Measurements from ENCODE around the gene CACUL1.

CACUL1 gene

DNA sequence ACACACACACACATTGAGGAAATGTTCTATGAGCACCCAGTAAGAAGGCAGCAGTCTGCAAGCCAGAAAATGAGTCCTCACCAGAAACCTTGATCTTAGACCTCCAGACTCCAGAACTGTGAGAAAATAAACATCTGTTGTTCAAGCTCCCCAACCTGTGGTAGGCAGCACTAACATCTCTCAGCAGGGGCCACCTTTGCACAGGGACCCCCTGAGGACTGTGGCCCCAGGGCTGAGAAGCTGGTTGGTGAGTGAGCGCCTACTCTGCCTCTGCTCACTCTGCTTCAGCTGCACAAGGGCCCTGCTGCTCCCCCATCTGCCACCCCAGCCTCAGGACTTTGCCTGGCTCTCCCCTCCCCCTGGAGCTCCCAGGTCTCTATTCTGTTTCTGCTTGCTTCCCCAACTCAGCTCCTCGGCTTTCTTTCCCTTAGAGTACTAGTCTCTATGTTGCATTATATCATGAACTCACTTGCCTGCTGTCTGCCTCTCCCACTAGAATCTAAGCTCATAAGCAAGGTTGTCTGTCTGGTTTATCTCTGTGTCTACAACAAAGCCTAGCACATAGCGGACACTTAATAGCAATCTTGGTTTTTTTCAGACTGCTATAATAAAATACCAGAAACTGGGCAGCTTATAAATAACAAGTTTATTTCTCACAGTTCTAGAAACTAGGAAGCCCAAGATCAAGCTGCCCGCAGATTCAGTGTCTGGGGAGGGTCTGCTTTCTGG lies 118.9 kb downstream of the CACUL1 start:
- DNase-seq: no peak

DNA sequence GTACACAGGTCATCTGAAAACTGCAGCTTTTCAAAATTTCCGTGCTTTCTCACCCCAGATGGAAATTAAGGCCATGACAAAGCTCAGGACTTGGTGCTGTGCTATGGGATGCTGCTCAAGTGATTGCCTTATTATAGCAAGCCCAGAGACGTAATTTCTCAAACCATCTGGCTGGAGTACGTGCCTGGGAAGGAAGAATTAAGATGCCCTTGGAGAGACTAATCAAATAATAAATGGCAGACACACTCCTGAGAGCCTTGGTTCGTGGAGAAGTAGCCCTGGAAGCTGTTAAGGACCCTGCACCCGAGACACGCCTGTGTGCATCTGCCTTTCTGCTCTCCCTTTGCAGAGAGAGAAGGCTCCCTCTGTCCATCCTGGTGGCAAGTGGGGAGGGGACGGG lies 121.0 kb downstream of the CACUL1 start:
- no peak for DNase-seq

DNA sequence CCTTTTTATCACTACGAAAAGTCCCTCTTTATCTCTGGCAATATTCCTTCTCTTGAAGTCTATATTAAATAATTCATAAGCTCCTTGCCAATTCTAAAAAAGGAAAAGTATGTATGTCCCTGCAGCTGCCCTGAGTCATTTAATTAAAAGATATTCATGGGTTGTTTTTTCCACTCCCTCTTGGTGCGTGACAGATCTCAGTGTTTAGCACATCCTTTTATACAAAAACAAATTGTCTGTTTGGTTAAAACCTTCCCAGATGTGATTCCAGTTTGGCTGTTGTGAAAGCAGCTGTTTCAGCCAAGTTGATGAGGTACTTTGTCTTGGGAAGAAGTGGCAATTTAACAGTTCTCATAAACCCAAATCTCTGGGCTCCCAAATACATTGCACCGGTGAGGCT lies 125.6 kb downstream of the CACUL1 start:
- DNase-seq: no peak

DNA sequence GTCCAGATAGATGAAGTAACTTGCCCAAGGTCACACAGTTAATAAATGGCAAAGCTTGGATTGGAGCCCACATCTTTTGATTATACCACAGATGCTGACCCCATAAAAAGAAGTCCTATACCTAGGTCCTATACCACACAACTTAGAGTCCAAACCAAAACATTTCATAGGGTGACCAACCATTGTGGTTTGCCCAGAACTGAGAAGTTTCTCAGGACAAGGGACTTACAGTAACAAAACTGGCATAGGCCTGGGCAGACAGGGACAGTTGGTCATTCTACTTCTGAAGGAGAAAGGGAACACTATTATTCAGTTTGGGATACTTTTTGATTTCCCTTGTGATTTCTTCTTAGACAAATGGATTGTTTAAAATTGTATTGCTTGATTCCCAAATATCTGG lies 126.4 kb downstream of the CACUL1 start:
- DNase-seq: no peak

DNA sequence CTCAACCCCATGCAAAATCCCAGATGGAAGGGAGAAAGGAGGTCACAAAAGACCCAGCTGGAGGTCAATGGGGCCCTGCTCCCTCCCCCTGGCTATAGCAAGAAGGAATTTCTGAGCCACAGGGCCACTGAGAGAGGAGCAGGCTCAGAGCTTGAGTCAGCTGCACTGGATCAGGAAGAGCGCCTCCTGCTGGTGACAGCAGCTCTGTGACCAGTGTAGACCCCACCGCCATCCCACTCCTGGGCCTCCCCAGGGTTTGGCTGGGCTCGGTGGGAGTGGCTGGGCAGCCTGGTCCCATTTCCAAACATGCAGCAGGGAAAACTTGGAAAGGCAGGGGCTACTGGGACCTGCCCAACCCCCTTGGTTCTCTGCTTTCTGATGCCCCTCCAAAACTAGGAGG lies 127.8 kb downstream of the CACUL1 start:
- DNase-seq: no peak
